HG03135 (cell line): ENCODE data around the gene SULT1C4.
"Not testable (repeated sequence)": the region's sequence is repeated elsewhere in the genome, so short reads cannot be mapped to it uniquely, and the experiment has no call there.

Source experiments
- ATAC-seq: cut with Tn5 transposase; IDR thresholded peaks from one replicate; pipeline ENCODE4 v1.9.1; 2021; ENCODE audit warnings: mild to moderate bottlenecking, moderate library complexity; ENCODE audit not compliant: unreplicated experiment

Gene SULT1C4

GRCh38 chr2:108377815-108378630 lies at the start of gene SULT1C4:
SULT1C4 (plus strand) TSS chr2:108377954; CDS start chr2:108378338, 384 bp downstream.
- ATAC-seq = no peak

- no peak for ATAC-seq
These were observed 48.0 kb upstream of the SULT1C4 start for GRCh38 chr2:108329771-108330170.

- no peak for ATAC-seq
These were observed 46.8 kb upstream of the SULT1C4 start for GRCh38 chr2:108330979-108331378.

DNA sequence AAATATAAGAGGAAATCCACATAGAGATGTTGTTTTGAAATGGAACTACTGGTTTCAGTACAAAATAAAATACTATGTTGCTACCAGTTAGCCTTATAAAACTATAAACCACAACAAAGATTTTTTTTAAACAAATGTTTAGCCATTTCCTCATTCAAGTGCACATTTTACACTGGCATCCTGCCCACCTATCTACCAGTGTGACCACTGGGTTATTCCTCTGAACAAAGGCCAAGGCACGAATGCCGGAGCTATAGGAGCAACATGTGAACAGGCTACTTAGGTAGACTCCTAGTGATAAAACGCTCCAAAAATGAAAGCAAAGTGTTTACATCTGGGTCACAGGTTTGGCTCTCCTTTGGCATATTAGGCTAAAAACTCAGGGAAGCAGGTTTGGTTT lies 31.8 kb upstream of the SULT1C4 start:
- ATAC-seq = no peak

DNA sequence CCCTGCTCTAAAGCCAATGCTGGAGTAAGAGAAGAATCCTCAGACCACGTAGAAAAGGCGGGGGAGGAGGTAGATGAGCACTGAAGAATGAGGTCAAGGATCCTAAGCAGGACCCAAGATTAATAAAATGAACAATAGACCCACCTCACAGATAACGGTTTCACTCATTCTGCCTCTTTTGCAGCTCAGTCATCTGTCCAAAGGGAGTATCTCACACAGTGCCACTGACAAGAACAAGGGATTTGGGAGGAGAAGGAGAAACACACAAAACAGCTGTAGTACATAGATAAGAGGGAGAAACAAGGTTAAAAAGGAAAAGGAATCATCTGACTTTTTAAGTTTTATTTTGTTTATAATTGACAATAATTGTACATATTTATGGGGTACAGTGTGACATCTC lies 30.9 kb upstream of the SULT1C4 start:
- no peak for ATAC-seq

DNA sequence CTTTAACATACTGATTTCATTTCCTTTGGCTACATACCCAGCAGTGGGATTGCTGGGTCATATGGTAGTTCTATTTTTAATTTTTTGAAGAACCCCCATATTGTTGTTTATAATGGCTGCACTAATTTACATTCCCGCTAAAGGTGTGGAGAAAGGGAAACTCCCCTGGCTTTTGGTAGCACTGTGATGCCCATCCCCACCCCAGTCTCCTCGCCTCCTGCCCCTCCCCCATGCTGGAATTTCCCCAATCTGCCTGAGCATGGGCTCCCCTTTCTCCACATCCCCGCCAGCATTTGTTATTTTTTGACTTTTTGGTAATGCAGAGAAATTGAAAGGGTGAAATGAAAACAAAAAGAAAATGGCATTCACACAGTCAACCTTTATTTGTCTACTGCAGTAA lies 30.0 kb upstream of the SULT1C4 start:
- no peak for ATAC-seq

- ATAC-seq = no peak
These were observed 28.8 kb upstream of the SULT1C4 start for GRCh38 chr2:108348816-108349570.

DNA sequence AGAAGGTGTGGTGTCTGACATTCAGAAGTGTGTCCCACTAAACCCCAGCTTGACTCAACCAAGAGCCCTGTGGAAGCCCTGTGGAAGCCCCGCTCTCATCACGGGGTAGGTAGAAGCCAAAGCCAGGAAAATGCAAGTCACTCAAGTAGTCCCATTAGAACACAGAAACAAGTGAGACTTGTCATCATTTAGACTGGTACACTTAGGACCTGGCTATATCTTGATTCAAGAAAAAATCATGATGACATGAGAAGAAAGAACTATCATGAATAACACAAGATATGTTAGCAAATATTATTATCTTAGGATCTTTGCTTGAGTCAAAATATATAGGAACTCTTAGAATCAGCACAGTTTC lies 28.2 kb upstream of the SULT1C4 start:
- no peak for ATAC-seq

DNA sequence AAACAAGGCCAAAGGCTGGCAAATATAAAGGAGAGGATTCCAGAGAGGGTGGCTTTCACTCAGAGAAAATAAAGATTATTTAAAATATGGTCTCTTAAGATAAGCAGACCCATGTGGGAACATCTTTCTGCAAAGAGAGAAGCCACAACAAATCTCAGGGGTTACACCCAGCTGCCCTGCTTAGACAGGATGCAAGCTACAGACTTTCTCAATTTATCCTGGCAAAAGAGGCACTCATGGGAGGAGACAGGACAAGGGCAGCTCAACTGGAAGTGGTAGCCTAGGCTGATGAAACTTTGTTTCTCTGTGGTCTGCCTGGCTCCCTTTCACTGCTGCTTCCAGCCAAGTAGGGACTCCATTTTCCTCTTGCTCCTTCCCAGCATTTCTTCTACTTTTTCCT lies 25.9 kb upstream of the SULT1C4 start:
- no peak for ATAC-seq

- no peak for ATAC-seq
These were observed 23.6 kb upstream of the SULT1C4 start for GRCh38 chr2:108354136-108354535.

DNA sequence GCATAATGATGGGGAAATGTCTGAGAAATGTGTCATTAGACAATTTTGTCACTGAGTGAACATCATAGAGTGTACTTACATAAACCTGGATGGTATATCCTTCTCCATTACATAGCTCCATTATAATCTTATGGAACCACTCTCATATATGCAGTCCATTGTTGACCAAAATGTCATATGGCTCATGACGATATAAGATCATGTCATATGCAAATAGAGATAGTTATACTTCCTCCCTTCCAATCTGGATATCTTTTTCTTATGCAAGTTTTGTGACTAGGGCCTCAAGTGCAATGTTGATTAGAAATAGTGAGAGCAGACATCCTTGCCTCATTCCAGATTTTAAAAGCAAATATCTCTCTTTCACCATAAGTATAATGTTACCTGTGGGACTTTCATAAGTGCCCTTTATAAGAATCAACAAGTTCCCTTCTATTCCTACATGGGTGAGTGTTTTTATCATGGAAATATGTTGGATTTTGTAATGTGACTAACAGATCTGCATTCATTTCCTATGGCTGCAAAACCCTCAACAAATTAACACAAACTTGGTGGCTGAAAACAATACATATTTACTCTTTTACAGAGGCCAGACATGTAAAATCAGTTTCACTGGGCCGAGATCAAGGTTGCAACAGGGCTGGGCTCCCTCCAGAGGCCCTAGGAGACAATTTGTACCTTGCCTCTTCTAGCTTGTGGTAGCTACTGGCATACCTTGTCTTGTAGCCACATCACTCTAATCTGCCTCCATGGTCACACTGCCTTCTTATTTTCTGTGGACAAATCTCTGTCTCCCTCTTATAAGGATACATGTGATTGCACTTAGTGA lies 21.6 kb upstream of the SULT1C4 start:
- ATAC-seq = no peak

DNA sequence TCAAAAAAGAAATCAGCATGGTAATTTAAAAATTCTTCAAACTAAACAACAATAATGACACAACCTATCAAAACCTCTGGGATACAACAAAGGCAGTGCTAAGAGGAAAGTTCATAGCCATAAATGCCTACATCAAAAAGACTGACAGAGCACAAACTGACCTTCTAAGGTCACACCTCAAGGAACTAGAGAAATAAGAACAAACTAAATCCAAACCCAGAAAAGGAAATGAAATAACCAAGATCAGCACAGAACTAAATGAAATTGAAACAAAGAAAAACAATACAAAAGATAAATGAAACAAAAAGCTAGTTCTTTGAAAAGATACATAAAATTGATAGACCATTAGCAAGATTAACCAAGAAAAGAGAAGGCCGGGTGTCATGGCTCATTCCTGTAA lies 18.4 kb upstream of the SULT1C4 start:
- ATAC-seq = not testable (repeated sequence)

DNA sequence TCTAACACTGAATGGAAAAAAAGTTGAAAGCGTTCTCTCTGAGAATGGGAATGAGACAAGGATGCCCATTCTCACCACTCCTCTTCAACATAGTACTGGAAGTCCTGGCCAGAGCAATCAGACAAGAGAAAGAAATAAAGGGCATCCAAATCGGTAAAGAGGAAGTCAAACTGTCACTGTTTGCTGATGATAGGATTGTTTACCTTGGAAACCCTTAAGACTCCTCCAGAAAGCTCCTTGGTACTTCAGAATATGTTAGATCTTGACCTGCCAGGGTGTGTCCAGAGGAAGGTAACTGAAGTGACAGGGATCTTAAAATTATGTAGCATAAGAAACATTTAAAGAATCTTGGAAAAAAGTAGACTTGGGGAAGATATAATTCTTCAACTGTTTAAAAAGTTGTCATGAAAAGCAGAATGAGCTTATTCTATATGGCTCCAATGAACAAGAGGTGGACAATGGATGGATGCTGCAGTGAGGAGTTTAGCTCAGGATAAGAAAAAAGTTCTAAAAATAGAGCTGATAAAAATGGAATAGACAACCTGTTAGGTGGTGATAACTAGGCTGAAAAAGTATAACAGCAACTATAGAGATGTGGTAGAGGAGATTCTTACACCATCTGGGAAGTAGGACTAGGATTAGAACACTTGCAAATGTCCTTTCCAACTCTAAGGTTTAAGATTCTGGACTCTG lies 16.8 kb upstream of the SULT1C4 start:
- ATAC-seq = no peak

- peak; percentile 52 for ATAC-seq
These were observed 14.5 kb upstream of the SULT1C4 start for GRCh38 chr2:108363024-108363907.

DNA sequence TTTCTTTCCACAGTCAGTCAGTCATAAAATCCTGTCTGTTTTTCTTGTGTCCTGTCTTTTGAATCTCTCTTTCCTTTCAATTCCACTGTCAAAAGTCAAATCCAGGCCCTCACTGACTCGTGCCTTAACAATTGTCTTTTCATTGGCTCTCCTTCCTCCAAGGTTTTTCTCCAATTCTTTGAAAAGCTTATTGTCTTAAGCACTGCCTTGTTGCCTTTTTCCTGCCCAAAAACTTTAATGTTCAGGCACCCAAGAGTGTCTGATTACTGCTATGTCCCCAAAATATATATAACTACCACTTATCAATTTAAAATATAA lies 13.9 kb upstream of the SULT1C4 start:
- ATAC-seq = no peak

GRCh38 chr2:108364676-108365297 lies 13.0 kb upstream of the SULT1C4 start:
- no peak for ATAC-seq

DNA sequence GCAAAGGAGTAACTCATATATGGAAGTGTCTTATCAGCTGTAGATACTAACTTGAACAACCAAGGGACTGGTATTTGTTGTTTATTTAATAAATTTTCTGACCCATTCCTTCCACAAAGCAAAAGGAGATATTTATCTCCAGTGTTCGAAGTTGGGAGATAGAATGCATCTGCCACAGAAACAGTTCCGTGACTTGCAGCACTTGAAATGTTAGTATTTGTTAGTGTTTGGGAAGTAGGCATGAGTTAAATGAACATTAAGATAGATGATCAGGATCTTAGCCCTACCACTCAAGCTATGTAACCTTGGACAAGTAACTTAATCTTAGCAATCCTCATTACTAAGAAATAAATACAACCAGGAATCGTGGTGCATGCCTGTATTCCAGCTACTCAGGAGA lies 12.1 kb upstream of the SULT1C4 start:
- ATAC-seq = no peak

DNA sequence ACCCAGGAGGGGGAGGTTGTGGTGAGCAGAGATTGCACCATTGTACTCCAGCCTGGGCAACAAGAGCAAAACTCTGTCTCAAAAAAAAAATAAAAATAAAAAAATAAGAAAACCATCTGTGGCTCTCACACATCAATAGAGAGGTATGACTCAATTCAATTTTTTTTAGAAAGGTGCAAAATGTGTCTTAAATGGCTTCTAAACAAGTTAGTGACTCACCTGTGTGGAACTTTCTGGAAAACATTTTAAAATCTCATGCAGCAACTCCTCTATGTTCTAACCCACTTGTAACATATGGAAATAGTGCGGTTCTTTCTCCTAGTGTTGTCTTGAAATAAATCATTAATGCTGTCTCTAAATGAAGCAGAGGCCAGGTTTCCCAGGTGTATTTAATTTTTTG lies 10.7 kb upstream of the SULT1C4 start:
- no peak for ATAC-seq

- no peak for ATAC-seq
These were observed 10.1 kb upstream of the SULT1C4 start for GRCh38 chr2:108367561-108368175.
